IMR-90 (cell line): Measurements from ENCODE around the gene TXNDC16. TPM values are rescaled to one million over a fixed set of nuclear protein-coding genes. Genes with fewer than 3 reads are reported as not detected.

ENCODE experiments used
- ATAC-seq: fragments of 200-7000 bp; cut with Tn5 transposase; 2 replicates; pipeline ENCODE4 v1.9.1; 2020; ENCODE audit warnings: low read depth, mild to moderate bottlenecking, moderate library complexity
- BruUV-seq: library from RNA; stranded (reverse); fragments of 400-500 nt; replicated peaks from 2 replicates; lab custom pipeline; 2021; lab: Mats Ljungman, UMichigan
- CTCF ChIA-PET: fragments of 300-600 bp; formaldehyde crosslinking; extraction: SDS; loops from one replicate; lab custom pipeline; 2021; ENCODE audit warnings: antibody characterized with exemption; lab: Yijun Ruan, JAX
- POLR2A ChIA-PET: fragments of 300-600 bp; sonication (Branson Sonifier 250); formaldehyde crosslinking; loops from one replicate; lab custom pipeline; 2022; ENCODE audit warnings: antibody characterized with exemption; ENCODE audit not compliant: unreplicated experiment; lab: Charles Lee
- DNase-seq: peaks from one replicate; pipeline ENCODE4 v3.0.0; 2013
- H2AFZ ChIP-seq: replicated peaks from 2 replicates; pipeline ENCODE3; 2013; ENCODE audit warnings: low read length, mild to moderate bottlenecking; ENCODE audit not compliant: poor library complexity
- H2AK5ac ChIP-seq: 2 replicates; pipeline ENCODE4 v1.6.1; 2013; ENCODE audit warnings: low read depth, low read length, inconsistent platforms
- H2AK9ac ChIP-seq: replicated peaks from 2 replicates; pipeline ENCODE3; 2013; ENCODE audit warnings: mild to moderate bottlenecking, low read depth, low read length, moderate library complexity; ENCODE audit not compliant: poor library complexity
- H2BK120ac ChIP-seq: 2 replicates; pipeline ENCODE4 v1.6.1; 2013; ENCODE audit warnings: low read depth, low read length, inconsistent platforms
- H2BK15ac ChIP-seq: 3 replicates; pipeline ENCODE4 v1.6.1; 2013; ENCODE audit warnings: low read depth, low read length, inconsistent platforms
- H2BK20ac ChIP-seq: 2 replicates; pipeline ENCODE4 v1.6.1; 2013; ENCODE audit warnings: low read depth, mild to moderate bottlenecking, inconsistent platforms, low read length, moderate library complexity
- H2BK5ac ChIP-seq: 2 replicates; pipeline ENCODE4 v1.6.1; 2013; ENCODE audit warnings: mild to moderate bottlenecking, low read depth, low read length, inconsistent platforms; ENCODE audit not compliant: poor library complexity, severe bottlenecking
- H3K14ac ChIP-seq: replicated peaks from 2 replicates; pipeline ENCODE4 v1.6.1; 2013; ENCODE audit warnings: low read depth, low read length, inconsistent platforms
- H3K18ac ChIP-seq: 2 replicates; pipeline ENCODE4 v1.6.1; 2013; ENCODE audit warnings: low read depth, low read length, control low read depth
- H3K23ac ChIP-seq: 2 replicates; pipeline ENCODE4 v1.6.1; 2013; ENCODE audit warnings: low read depth, low read length, inconsistent platforms
- H3K27ac ChIP-seq: 2 replicates; pipeline ENCODE4 v1.5.1; 2013; ENCODE audit warnings: mild to moderate bottlenecking, control low read depth, low read length; ENCODE audit not compliant: insufficient read depth
- H3K27me3 ChIP-seq: 2 replicates; pipeline ENCODE4 v1.6.1; 2013; ENCODE audit warnings: low read length; ENCODE audit not compliant: control insufficient read depth, insufficient read depth
- H3K36me3 ChIP-seq: 2 replicates; pipeline ENCODE4 v1.6.1; 2013; ENCODE audit warnings: low read length, mixed read lengths; ENCODE audit not compliant: control insufficient read depth, insufficient read depth
- H3K4ac ChIP-seq: 2 replicates; pipeline ENCODE4 v1.6.1; 2013; ENCODE audit warnings: low read depth, low read length, inconsistent platforms
- H3K4me1 ChIP-seq: 2 replicates; pipeline ENCODE4 v1.6.1; 2013; ENCODE audit warnings: low read length, mixed read lengths; ENCODE audit not compliant: control insufficient read depth, insufficient read depth
- H3K4me2 ChIP-seq: 2 replicates; pipeline ENCODE4 v1.6.1; 2013; ENCODE audit warnings: low read depth, mild to moderate bottlenecking, control low read depth, low read length, moderate library complexity
- H3K4me3 ChIP-seq: 2 replicates; pipeline ENCODE4 v1.5.1; 2013; ENCODE audit warnings: low read depth, mild to moderate bottlenecking, control low read depth, low read length, moderate library complexity; ENCODE audit not compliant: insufficient read depth
- H3K56ac ChIP-seq: 2 replicates; pipeline ENCODE4 v1.6.1; 2013; ENCODE audit warnings: low read length, inconsistent platforms; ENCODE audit not compliant: insufficient read depth; ENCODE audit errors: extremely low read depth
- H3K79me1 ChIP-seq, 2 experiments: 2 replicates each; pipeline ENCODE4 v1.6.1; 2013; ENCODE audit warnings: low read length in 2 of 2, inconsistent platforms in 1 of 2, low read depth in 1 of 2
- H3K9ac ChIP-seq: 2 replicates; pipeline ENCODE4 v1.6.1; 2013; ENCODE audit warnings: low read depth, low read length, control low read depth
- H3K9me1 ChIP-seq: 2 replicates; pipeline ENCODE4 v1.6.1; 2013; ENCODE audit warnings: low read length, inconsistent platforms; ENCODE audit not compliant: insufficient read depth
- H3K9me3 ChIP-seq: 2 replicates; pipeline ENCODE4 v1.6.1; 2013; ENCODE audit warnings: low read length; ENCODE audit not compliant: control insufficient read depth, insufficient read depth
- H4K20me1 ChIP-seq: 2 replicates; pipeline ENCODE4 v1.6.1; 2013; ENCODE audit warnings: low read length, inconsistent platforms; ENCODE audit not compliant: insufficient read depth
- H4K5ac ChIP-seq: 2 replicates; pipeline ENCODE4 v1.6.1; 2013; ENCODE audit warnings: mild to moderate bottlenecking, low read depth, low read length, control low read depth
- H4K8ac ChIP-seq, 2 experiments: 2 replicates each; pipeline ENCODE4 v1.6.1; 2013; ENCODE audit warnings: low read depth in 2 of 2, low read length in 2 of 2, control low read depth in 1 of 2, inconsistent platforms in 1 of 2
- H4K91ac ChIP-seq: 2 replicates; pipeline ENCODE4 v1.6.1; 2013; ENCODE audit warnings: low read depth, low read length, inconsistent platforms; ENCODE audit not compliant: insufficient read depth
- BHLHE40 ChIP-seq: fragments of 150-350 bp; IDR thresholded peaks from 2 replicates; pipeline ENCODE4 v1.6.1; 2016; ENCODE audit warnings: mild to moderate bottlenecking, low read depth, low read length
- CEBPB ChIP-seq: IDR thresholded peaks from 2 replicates; pipeline ENCODE4 v1.6.1; 2012; ENCODE audit warnings: low read depth, low read length, improper control_type of control experiment
- CTCF ChIP-seq: conservative IDR thresholded peaks from 2 replicates; pipeline ENCODE4 v1.5.1; 2012; ENCODE audit warnings: mild to moderate bottlenecking, low read depth, low read length, improper control_type of control experiment
- FOS ChIP-seq: fragments of 150-350 bp; IDR thresholded peaks from 2 replicates; pipeline ENCODE4 v1.6.1; 2016; ENCODE audit warnings: low read depth, low read length
- MAFK ChIP-seq: IDR thresholded peaks from 2 replicates; pipeline ENCODE4 v1.6.1; 2012; ENCODE audit warnings: low read depth, low read length, improper control_type of control experiment
- MAZ ChIP-seq: IDR thresholded peaks from 2 replicates; pipeline ENCODE4 v1.6.1; 2012; ENCODE audit warnings: low read depth, mild to moderate bottlenecking, low read length, improper control_type of control experiment, moderate library complexity, borderline replicate concordance
- MXI1 ChIP-seq: IDR thresholded peaks from 2 replicates; pipeline ENCODE4 v1.6.1; 2012; ENCODE audit warnings: low read depth, mild to moderate bottlenecking, low read length, moderate library complexity, borderline replicate concordance
- NFE2L2 ChIP-seq: fragments of 150-350 bp; IDR thresholded peaks from 2 replicates; pipeline ENCODE4 v1.6.1; 2016; ENCODE audit warnings: low read depth, mild to moderate bottlenecking, low read length
- POLR2A ChIP-seq: IDR thresholded peaks from 2 replicates; pipeline ENCODE4 v1.6.1; 2012; ENCODE audit warnings: mild to moderate bottlenecking, low read depth, low read length
- SMC3 ChIP-seq: fragments of 150-350 bp; IDR thresholded peaks from 2 replicates; pipeline ENCODE4 v1.6.1; 2016; ENCODE audit warnings: low read depth, mild to moderate bottlenecking, antibody characterized with exemption, low read length, moderate library complexity
- USF2 ChIP-seq: fragments of 150-350 bp; IDR thresholded peaks from 2 replicates; pipeline ENCODE4 v1.6.1; 2017; ENCODE audit warnings: mild to moderate bottlenecking, antibody characterized with exemption, low read length, low read depth
- WGBS, 2 experiments: methylation state at CpG; one replicate each; pipeline versions ENCODE4 v1.1.5 to v1.1.7; 2013; ENCODE audit warnings: missing lambda C conversion rate in 2 of 2; ENCODE audit not compliant: insufficient read length in 1 of 2; ENCODE audit errors: extremely low coverage in 2 of 2; 5-methylcytosine and 5-hydroxymethylcytosine counted together
- dilution Hi-C: fragments of 300-500 bp; cut with HindIII; formaldehyde crosslinking; loops from one replicate; pipeline ENCODE4 v1.14.3; 2018; ENCODE audit warnings: low sequenced_read_pairs; ENCODE audit not compliant: unreplicated experiment
- in situ Hi-C: fragments of 300-500 bp; cut with MboI; formaldehyde crosslinking; loops from 3 replicates; pipeline ENCODE4 v1.14.3; 2019; ENCODE audit warnings: low sequenced_read_pairs, inconsistent platforms, mixed read lengths
- intact Hi-C: fragments of 100-400 bp; cut with micrococcal nuclease; formaldehyde crosslinking; loops from 2 replicates; pipeline ENCODE4 v1.10.0; 2022
- polyA plus RNA-seq, 3 experiments: library from polyadenylated mRNA; depleted of rRNA; stranded (reverse); fragments of >200 nt; gene quantifications; 2 replicates each; pipeline ENCODE4 v1.2.3, GENCODE V29; 2012; ENCODE audit warnings: low replicate concordance in 1 of 3
- total RNA-seq: library from RNA; depleted of rRNA; stranded (reverse); fragments of >200 nt; gene quantifications from 2 replicates; pipeline ENCODE4 v1.2.3, GENCODE V29; 2012
- TF ChIP-seq, protein P1 (sequence below): fragments of 150-350 bp; IDR thresholded peaks from 2 replicates; pipeline ENCODE4 v1.6.1; 2016; ENCODE audit warnings: low read depth, mild to moderate bottlenecking, low read length, moderate library complexity, borderline replicate concordance

TXNDC16 gene
- total and polyA plus RNA-seq, 2 of the 4 experiments (the other 2 are of a cell fraction), result 1.4 TPM

- Histone ChIP-seq H2BK20ac (no peak overlapping the region), H3K14ac (no peak overlapping the region), H3K36me3 (no peaks in the 10 kb centered on the region), H2AK5ac (no peak overlapping the region), H3K4ac (no peak overlapping the region), H3K23ac (no peak overlapping the region), H4K5ac (no peak overlapping the region), H4K8ac (no peak overlapping the region), H2AFZ (no peak overlapping the region), H3K9me3 (no peaks in the 10 kb centered on the region), H2BK5ac (no peak overlapping the region), H3K9me1 (no peaks in the 10 kb centered on the region), H3K4me1 (peaks cover 15% of the 10 kb centered on the region), H2BK120ac (no peak overlapping the region), H2BK15ac (no peak overlapping the region), H3K27me3 (no peaks in the 10 kb centered on the region), H4K91ac (no peak overlapping the region), H3K56ac (no peak overlapping the region), H4K20me1 (no peaks in the 10 kb centered on the region), H2AK9ac (no peak overlapping the region), H3K4me2 (no peak overlapping the region), H3K4me3 (no peak overlapping the region), H3K9ac (no peak overlapping the region), H3K18ac (no peak overlapping the region; the same call in 1 of the 2 replicates), H3K79me1 (no peaks in the 10 kb centered on the region), H3K27ac (no peak overlapping the region)
- TF ChIP-seq BHLHE40, result no peak
- TF ChIP-seq, protein P1, sequence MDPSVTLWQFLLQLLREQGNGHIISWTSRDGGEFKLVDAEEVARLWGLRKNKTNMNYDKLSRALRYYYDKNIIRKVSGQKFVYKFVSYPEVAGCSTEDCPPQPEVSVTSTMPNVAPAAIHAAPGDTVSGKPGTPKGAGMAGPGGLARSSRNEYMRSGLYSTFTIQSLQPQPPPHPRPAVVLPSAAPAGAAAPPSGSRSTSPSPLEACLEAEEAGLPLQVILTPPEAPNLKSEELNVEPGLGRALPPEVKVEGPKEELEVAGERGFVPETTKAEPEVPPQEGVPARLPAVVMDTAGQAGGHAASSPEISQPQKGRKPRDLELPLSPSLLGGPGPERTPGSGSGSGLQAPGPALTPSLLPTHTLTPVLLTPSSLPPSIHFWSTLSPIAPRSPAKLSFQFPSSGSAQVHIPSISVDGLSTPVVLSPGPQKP, result no peak
- TF ChIP-seq SMC3, result no peak
- no peak for TF ChIP-seq USF2
- TF ChIP-seq MAFK, result no peak
- no peak for TF ChIP-seq NFE2L2
- no peak for TF ChIP-seq POLR2A
- no peak for TF ChIP-seq CEBPB
- no peak for TF ChIP-seq FOS
- no peak for TF ChIP-seq MXI1
- TF ChIP-seq CTCF, result no peak
- TF ChIP-seq MAZ, result no peak
- DNase-seq (no peak), ATAC-seq (no peak)
- WGBS, 2 experiments, result no CpG with 5 or more reads among the region's 1 CpG
- ChIA-PET CTCF (no interaction called here), POLR2A (no interaction called here)
- in situ Hi-C loops (no loop called here), dilution Hi-C loops (no loop called here), intact Hi-C loops (no loop called here)
- no TSS peak for BruUV-seq
Observed at GRCh38 chr14:52405314-52405713, 147.0 kb downstream of the TXNDC16 start.
